G401 (cell line): ENCODE measurements around the gene GABRR3. TPM values are rescaled to one million over a fixed set of nuclear protein-coding genes. Genes with fewer than 3 reads are reported as not detected.
A peak's percentile ranks its signal among the peaks of the same experiment; 100 is the strongest.
"Not testable (repeated sequence)": the region's sequence is repeated elsewhere in the genome, so short reads cannot be mapped to it uniquely, and the experiment has no call there.

Experiments
- DNase-seq: peaks from one replicate; pipeline ENCODE4 v3.0.0-alpha.2; 2015; ENCODE audit warnings: low spot score
- in situ Hi-C: cut with HindIII; loops from 2 replicates; pipeline ENCODE4 v1.10.0; 2016; ENCODE audit warnings: low sequenced_read_pairs, mixed read lengths
- total RNA-seq: library from RNA; depleted of rRNA; stranded (reverse); fragments of >200 nt; shearing (Covaris generic); gene quantifications from 2 replicates; pipeline ENCODE4 v1.2.3, GENCODE V29; 2014

Gene GABRR3
- total RNA-seq, 1 experiment from 2014 or later = not detected

DNA sequence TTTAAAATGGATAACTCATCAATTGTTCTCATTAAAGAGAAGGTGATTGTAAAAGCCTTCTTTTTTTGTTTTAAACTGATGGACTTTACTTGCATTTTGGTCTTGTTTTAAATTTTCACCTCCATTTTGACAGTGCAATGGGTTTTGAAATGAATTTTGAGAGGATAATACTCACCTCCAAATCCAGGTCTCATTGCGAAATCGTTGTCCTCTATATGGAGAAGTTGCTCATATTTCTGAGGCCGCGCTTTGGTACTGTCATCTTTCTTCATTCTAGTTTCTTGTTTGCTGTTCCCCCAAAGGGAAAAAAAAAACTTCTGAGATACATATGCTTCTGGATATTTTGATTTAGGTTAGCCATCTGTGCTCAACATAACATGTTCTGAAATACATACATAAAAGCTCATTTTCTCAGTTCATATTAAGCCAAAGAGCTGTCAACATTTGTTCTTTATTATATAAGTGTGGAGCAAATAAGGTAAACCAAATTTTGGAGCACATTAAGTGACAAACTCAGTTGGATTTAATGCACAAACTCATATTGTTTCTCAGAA is 9.6 kb downstream of the GABRR3 start:
- no peak for DNase-seq

DNA sequence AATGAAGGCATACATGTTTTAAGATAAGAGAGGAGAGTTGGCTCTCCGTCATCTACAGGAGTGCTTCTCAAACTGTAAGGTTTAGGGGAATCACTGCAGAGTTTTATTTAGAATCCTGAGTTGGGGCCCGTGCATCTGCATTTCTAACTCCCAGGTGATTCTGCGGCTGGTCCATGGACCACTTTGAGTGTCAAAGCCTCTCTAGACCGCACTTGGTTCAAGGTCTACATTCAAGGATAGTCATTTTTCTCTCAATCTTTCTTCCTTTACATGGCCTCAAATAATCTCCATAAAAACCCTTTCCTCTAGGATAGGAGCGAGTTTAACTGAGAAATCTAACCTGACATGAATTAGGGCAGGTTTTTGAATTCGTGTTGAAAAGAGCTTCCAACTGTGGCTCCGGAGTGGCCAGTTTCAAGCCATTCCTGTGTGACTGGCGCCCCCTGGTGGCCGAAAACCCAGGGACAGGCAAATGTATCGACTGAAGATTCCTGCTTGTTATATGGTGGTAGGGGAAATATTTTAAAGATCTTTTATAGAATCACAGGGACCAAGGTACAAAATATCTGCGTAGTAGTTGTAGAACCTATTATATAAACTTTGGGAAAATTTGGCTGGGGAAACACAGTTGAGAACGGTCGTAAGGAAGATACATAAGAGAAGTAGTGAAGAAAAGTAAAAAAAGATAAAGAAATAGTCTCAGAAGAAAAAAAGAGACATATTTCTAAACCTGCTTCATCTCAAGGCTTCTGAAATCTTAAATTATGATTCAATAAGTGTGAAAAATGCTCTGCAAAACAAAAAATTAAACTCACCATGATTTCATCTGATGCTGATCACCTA is 11.9 kb downstream of the GABRR3 start:
- in situ Hi-C loops = loop anchor here (25.0 kb wide), 1 partner anchor 236 kb away; no protein-coding TSS in a partner anchor

More for the DNA sequence above, 9.6 kb downstream of the GABRR3 start:
- in situ Hi-C loops = no loop called here

DNA sequence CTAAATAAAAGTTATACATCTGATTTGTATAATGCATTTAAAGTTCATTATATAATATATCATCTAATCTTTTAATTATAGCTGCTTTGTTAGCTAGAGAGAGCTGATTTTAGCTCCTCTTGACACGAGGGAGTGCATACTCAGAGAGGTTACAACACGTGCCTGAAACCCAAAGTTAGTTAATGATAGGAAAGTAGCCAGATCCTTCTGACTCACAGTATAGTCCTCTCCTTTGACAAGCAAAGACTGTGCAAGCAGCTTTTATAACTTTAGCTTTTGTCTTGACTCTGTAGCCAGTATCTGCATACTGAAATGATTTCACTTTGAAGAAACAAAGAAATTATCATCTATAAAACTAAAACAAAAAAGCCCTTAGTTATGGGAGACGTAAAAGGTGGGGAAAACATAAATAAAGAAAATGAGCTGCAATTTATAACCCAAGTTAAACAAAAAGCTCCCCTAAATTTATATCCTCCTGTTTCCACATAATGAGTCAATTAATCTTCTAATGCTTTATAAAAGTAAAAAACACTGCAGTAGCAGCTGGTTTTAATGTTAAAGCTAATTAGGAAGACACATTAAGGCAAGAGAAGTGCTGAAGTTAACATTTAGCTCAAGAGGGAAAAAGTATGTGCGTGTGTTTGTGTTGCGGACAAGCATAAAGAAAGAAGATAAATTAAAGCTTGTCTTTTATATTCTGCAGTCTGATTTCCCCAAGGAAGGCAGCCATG is 13.1 kb downstream of the GABRR3 start:
- no peak for DNase-seq
- in situ Hi-C loops = loop anchor here (25.0 kb wide), 1 partner anchor 235 kb away; no protein-coding TSS in a partner anchor

More for the DNA sequence above, 11.9 kb downstream of the GABRR3 start:
- DNase-seq = peak; percentile 83

DNA sequence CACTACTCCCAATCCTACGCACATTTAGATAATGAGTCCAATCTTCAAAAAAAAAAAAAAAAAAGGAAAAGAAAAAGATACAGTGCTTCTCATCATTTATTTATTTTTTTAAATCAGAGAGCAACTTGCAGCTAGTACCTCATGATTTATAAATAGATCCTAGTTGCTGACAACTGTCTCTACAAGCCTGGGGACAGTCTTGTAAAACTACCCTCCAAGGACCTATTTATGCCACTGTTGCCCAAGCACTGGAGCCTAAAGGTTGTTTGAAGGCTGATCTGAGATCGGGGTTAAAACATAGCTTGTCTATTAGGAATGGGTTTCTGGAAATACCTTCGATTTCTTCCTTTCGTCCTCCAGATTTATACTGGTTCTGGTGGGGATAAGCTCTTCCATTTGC is 14.7 kb downstream of the GABRR3 start:
- in situ Hi-C loops = loop anchor here (25.0 kb wide), 1 partner anchor 233 kb away; no protein-coding TSS in a partner anchor
- no peak for DNase-seq

DNA sequence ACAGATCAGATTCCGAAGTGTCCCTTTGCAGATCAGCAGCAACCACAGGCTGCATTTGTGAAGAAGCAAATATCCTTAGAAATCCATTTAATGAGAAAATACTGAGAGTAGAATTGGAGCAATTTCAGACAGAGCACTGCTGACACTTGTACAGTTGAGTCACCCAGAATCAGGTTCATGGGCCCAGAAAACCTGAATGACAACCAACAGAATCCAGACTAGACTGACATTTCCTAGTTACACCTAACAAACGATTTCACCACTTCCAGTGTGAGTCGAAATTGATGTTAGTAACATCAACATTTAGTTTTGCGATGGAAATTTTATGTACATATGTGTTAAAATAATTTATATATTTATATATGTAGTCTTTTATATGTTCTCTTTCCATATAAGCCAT is 16.8 kb downstream of the GABRR3 start:
- in situ Hi-C loops = loop anchor here (25.0 kb wide), 1 partner anchor 231 kb away; no protein-coding TSS in a partner anchor
- no peak for DNase-seq

DNA sequence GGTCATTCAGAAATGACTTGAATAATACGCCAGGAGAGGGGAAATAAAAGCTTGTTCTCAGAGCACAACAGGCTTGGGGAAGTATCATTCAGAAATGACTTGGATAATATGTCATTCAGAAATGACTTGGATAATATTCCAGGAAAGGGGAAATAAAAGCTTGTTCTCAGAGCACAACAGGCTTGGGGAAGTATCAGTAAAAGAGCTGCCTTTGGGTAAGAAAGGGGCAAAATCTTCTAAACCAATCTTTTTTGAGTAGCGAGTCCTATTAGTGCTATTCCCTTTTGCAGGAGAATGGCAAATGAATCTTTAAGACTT is 20.9 kb downstream of the GABRR3 start:
- no peak for DNase-seq
- in situ Hi-C loops = loop anchor here (25.0 kb wide), 1 partner anchor 227 kb away; no protein-coding TSS in a partner anchor

DNA sequence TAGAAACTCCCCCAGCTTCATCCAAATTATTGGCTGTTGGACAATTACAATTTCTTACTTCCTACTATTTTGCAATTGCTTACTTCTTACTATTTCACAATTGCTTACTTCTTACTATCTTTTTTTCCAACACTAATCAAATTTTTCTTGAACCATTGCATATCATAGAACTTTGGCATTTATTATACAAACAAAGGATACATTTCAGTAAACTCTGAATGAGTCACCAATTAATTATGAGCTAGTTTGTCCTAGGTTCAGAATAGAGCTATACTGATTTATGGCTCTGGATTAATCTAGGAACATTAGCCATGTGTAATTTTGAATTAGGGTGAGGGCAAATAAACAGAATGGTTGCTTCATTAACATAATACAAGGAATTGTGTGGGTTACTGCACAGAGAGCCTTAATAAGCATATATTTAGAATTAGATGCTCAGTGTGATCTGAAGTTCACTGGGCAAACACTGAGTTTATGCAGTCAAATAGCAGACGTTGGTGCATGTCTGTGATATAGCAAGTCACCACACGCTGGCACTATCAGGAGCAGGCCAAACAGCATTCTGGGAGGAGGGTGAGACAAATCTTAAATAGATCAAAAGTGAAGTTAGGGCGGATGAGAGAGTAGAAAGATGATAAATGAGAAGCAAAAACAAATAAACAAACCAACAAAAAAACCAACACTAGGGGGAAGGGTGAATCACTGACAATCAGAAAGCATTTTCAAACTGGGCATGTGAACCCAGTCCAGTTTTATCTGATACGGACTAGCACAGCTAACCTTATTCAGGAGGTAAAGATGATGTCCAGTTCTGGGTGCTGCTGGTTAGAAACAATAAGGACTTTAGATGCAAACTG is 21.5 kb downstream of the GABRR3 start:
- DNase-seq = no peak
- in situ Hi-C loops = loop anchor here (25.0 kb wide), 1 partner anchor 226 kb away; no protein-coding TSS in a partner anchor

DNA sequence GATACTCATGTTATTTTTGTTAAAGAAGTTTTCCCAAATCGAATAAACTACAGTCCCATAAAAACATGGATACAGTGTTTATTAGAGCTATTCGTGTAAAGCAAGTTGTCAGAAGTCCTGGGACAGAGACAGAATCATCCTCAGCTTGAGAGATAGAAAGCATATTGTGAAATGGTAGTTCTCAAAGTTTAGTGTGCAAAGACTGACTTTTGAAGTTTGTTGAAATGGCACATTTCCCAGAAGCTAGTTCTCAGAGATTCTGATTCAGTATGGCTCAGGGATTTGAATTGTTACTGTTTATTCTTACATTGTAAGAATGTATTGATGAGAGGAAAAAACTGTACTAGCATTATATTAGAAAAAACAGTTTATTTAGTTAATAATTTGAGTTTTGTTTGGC is 22.1 kb downstream of the GABRR3 start:
- in situ Hi-C loops = loop anchor here (25.0 kb wide), 1 partner anchor 226 kb away; no protein-coding TSS in a partner anchor
- no peak for DNase-seq

DNA sequence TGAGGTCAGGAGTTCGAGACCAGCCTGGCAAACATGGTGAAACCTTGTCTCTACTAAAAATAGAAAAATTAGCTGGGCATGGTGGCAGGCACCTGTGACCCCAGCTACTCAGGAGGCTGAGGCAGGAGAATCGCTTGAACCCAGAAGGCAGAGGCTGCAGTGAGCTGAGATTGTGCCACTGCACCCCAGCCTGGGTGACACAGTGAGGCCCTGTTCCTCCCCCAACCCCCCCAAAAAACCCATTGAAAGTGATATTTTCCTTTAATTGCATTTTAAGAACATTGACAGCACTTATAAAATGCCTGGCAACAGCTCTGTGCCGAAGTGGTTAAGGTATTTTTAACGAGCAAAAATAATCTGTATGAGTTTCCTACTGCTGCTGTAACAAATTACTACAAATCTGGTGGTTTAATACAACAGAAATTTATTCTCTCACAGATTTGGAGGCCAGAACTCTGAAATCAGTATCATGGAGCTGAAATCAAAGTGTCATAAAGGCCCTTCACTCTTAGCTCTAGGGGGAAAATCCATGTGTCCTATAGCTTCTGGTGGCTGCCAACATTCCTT is 24.1 kb downstream of the GABRR3 start:
- not testable (repeated sequence) for DNase-seq
- in situ Hi-C loops = loop anchor here (25.0 kb wide), 1 partner anchor 224 kb away; no protein-coding TSS in a partner anchor

DNA sequence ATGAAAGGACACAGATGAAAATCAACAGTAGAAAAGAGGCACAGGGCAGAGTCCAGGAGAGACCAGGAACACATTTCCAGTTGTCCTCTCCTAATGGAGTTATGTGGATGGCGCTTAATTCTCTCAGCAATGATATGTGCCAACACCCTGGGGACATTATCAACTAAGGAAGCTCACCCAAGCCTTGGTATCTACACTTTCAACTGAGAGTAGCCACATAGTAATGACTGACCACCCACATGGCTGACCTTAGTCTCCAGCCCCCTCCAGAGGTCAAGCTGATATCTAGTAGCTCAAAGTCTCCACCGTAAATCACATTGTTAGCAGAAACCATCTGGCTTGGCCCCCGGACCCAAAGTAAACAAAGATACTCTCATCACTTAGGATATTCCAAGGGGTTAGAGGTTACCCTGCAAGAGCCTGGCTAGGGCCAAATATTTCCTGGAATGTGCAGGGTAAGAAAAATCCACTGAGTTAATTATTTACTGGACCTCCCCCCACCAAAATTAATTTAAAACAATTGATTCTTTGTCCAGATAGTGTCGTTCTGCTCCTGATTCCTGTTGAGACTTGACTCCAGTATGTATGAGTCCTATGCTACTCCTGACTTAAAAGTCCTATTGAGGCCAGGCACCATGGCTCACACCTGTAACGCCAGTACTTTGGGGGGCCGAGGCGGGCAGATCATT is 24.8 kb downstream of the GABRR3 start:
- DNase-seq = no peak

DNA sequence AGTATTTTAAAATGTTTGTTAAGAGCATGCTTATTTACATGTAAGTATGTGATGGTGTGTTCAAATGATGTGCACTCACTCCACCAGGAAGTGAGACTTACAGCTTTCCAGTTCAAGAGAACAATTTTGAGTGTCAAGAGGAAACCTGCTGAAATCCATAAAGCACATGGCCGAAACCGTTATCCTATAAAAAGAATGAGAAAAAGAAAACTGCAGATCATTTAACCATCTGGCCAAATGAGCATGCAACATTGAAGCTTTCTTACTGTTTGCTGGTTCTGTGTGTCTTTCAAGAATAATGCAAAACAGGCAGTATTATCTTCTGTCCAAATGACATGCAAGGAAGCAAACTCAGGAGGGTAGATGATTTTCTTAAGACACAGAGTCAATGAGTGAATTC is 26.3 kb downstream of the GABRR3 start:
- DNase-seq = no peak
- in situ Hi-C loops = loop anchor here (25.0 kb wide), 1 partner anchor 222 kb away; no protein-coding TSS in a partner anchor

More for the DNA sequence above, 24.8 kb downstream of the GABRR3 start:
- in situ Hi-C loops = loop anchor here (25.0 kb wide), 1 partner anchor 223 kb away; no protein-coding TSS in a partner anchor

DNA sequence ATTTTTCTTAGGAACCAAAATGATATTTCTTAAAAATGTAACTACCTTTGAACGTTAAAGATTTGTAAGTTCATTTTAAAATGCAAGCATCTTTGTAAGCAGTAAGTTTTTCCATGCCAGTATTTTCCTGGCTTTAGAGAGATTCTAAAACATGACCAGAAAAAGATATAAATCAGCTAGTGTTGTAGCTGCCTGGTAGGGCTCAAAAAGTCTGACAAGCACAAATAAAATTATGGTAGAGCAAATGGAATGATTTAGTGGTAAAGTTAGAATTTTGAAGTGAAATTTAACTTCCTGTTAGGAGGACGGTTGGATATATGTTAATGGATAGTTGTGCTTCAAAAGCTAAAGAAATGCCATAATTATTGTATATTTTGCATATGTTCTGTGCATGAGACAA is 29.7 kb downstream of the GABRR3 start:
- DNase-seq = no peak
- in situ Hi-C loops = loop anchor here (25.0 kb wide), 1 partner anchor 218 kb away; no protein-coding TSS in a partner anchor

DNA sequence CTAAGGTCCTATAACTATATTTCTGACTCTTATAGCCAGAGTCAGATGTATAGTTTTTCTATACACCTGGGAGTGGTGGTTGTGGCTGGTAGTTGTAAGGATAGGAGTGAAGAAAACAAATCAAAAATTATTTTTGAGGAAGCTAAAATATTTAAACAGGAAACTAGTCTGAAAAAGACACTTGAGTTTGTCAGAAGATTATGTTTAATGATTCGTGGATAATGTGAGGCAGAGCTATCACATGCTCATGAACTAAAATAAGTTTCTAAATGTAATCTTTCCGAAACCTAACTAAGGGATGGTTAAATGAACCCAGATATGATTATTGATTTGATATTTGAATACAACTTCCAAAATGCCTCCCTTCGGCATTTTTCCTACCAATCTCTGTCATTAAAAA is 30.4 kb downstream of the GABRR3 start:
- in situ Hi-C loops = loop anchor here (25.0 kb wide), 1 partner anchor 217 kb away; no protein-coding TSS in a partner anchor
- no peak for DNase-seq

DNA sequence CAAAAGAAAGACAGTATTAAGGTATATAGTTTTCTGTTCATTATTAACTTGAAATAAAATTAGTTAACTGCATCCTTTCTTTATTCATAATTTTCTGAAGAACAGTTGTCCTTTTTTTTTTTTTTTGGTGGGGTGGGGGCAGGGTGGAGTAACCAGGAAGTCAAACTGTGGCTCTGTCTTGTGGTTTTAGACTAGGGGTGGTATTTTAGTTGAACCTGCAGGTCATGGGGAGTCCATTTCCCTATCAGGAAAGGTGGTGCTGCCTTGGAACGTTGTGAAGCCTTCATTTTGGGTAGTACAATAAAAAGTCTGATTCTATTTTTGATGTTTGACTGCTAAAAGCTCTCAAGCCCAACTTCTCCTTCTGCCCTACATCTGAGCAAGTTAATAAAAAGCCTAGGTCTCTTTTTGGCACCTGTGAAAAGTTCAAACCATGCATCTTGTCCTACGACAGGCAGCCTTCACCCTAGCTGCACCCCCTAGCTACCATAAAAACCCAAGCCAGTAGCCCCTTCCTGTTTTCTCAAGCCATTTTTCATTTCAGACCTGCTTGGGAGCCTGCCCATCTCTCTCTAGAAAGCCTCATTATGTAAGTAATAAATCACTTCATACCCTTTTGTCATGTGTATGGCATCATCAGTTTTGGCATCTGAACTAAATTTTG is 31.7 kb downstream of the GABRR3 start:
- in situ Hi-C loops = loop anchor here (25.0 kb wide), 1 partner anchor 216 kb away; no protein-coding TSS in a partner anchor

DNA sequence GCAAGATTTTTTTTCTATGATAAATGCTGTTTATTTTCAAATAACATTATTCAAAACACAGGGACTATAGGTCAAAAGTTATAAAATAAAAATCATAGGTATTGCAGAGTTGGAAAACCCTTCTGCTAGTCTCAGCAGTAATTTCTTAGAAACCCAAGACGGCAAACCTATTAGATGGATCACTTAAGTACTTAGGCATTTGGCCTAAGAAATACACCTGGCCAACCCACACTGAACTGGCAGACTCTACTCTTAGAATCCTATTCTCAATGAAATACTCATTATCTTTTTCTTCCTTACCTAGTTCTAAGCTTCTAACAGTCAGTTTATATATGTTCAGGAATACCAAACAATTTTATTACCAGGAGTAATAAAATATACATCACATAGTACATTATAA is 32.4 kb downstream of the GABRR3 start:
- no peak for DNase-seq
- in situ Hi-C loops = loop anchor here (25.0 kb wide), 1 partner anchor 215 kb away; no protein-coding TSS in a partner anchor

More for the DNA sequence above, 31.7 kb downstream of the GABRR3 start:
- DNase-seq = no peak

DNA sequence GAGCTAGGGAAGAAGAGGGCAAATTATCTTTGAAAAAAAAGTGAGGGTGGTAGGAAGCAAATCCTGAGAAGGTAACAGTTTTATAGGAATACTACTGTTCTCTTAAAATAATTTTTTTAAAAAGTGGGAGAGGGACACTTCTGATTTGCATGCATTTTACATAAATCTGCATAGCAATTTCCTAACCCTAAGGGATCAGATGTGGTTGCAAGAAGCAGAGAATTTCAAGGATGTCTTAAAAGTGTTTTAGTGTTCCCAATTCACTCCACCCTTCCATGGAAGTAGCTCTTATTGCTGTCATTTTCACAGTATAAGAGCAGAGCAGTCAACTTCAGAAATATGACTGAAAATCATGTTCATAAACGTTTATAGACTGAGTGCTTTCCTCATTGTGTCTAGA is 35.1 kb downstream of the GABRR3 start:
- no peak for DNase-seq
- in situ Hi-C loops = loop anchor here (25.0 kb wide), 1 partner anchor 213 kb away; no protein-coding TSS in a partner anchor

DNA sequence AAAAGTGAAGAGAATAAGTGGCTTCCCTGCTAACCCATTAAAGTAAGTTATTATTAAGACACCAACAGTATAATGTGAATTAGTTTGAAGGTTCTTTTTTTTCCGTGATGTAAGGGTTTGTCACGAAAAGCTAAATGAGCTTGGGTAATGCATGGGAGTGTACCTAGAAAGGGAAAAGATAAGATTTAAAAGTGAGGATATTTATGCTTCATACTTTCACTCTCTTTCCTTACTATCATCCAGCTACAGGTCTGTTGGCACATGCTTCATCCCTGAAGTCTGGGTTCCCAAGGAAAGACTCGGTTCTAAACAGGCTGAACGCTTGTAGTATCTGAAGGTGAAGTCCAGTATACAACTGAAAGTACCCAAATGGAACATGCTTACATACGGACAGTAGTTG is 36.0 kb downstream of the GABRR3 start:
- in situ Hi-C loops = no loop called here
- DNase-seq = no peak
